ENCODE data around the gene MTPN. TPM values are rescaled to one million over a fixed set of nuclear protein-coding genes. Genes with fewer than 3 reads are reported as not detected.

The MTPN gene
- total RNA-seq, 1 experiment from 2014 or later: 98.2 TPM

DNA sequence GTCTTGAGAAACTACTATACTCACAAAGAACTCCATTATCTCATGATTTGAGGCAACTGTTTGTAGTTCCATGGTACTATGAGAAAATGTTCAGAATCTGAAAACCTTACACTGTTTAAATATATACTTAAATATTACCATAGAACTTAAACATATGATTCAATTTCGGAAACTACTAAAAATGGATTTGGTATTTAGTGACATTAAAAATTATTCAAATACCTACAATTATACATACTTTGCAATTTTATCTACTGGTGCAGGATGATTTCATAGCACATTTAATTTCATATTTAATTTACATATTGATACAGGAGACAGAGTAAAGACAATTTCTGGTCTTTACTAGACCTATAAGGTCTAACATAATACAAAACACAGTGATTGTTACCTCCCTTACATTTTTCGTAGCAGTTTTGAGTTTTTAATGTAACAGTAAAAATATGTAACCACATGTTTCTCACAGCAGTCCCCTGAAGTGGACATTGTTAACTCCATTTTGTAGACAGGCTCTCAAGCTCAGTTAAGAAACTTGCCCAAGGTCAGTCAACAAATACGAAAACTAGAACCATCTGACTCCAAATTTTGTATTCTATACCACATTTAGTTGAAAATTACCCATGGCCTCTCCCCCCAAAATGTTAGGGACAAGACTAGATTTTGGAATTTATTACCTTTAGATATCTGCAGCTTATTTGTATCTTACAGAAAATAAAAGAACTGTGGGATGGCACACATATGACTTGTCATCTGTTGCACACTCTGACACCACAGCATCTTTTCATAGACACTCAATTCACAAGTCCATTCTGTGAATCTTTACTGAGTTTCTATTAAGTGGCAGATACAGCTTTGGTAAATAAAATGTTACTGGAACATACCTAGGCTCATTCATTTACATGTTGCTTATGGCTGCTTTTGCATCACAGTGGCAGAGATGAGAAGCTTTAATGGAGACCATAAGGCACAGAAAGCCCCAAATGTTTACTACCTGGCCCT, 36.8 kb downstream of the MTPN start:
- H3T11ph ChIP-seq (ENCODE audit: low read length): no peak overlapping the region
- no CpG with 5 or more reads among the region's 3 CpGs for WGBS (ENCODE audit: extremely low coverage, insufficient read length, low lambda C conversion rate)

More for the DNA sequence above, 36.8 kb downstream of the MTPN start:
- Mint-ChIP-seq H3K9me3 (no peaks in the 10 kb centered on the region), H3K27ac (no peak overlapping the region), H3K4me1 (peaks cover 22% of the 10 kb centered on the region in 2 experiments), H3K4me3 (no peak overlapping the region), H3K36me3 (ENCODE audit: insufficient read depth in 1 of 3, low read depth in 3 of 3) (no peaks in the 10 kb centered on the region), H3K27me3 (ENCODE audit: low read depth) (no peaks in the 10 kb centered on the region)
- DNase-seq: no peak
- Histone ChIP-seq H4K91ac (ENCODE audit: insufficient read length, low read depth, low read length) (no peak overlapping the region), H3K9me3 (ENCODE audit: control insufficient read depth, low read depth, low read length) (no peaks in the 10 kb centered on the region), H2BK12ac (ENCODE audit: insufficient read length, low read depth, low read length) (no peak overlapping the region), H3K9ac (ENCODE audit: extremely low read depth, insufficient read length, low read length) (no peak overlapping the region), H3K4ac (ENCODE audit: low read depth, low read length) (no peak overlapping the region), H3K27ac (ENCODE audit: insufficient read length, low read depth, low read length) (no peak overlapping the region), H2BK15ac (ENCODE audit: low read depth, low read length) (no peak overlapping the region), H3K79me2 (ENCODE audit: insufficient read depth, low read length) (peaks cover 2% of the 10 kb centered on the region; the same call in 1 of the 2 replicates), H3K14ac (ENCODE audit: insufficient read depth, low read length) (no peak overlapping the region), H3K23ac (ENCODE audit: insufficient read length, low read depth, low read length) (no peak overlapping the region), H3K79me1 (ENCODE audit: insufficient read depth, low read depth, low read length, poor library complexity, severe bottlenecking) (peaks cover 3% of the 10 kb centered on the region), H2BK20ac (ENCODE audit: low read depth, low read length, poor library complexity, severe bottlenecking) (no peak overlapping the region), H2AK5ac (ENCODE audit: insufficient read length, low read length) (no peak overlapping the region), H3K23me2 (ENCODE audit: insufficient read length, low read depth, low read length, poor library complexity, severe bottlenecking) (no peaks in the 10 kb centered on the region), H3K18ac (ENCODE audit: insufficient read length, low read depth, low read length) (no peak overlapping the region), H3K56ac (ENCODE audit: insufficient read length, low read depth, low read length) (no peak overlapping the region), H3K4me1 (ENCODE audit: insufficient read depth, low read length) (no peaks in the 10 kb centered on the region; the same call in 1 of the 2 replicates), H3K4me2 (ENCODE audit: insufficient read depth, insufficient read length, low read length) (no peak overlapping the region), H3K27me3 (ENCODE audit: insufficient read depth, low read length) (no peaks in the 10 kb centered on the region), H4K8ac (replicated peaks; ENCODE audit: insufficient read length, low read depth, low read length) (no peak overlapping the region), H2BK5ac (ENCODE audit: insufficient read length, low read length) (no peak overlapping the region), H2AFZ (ENCODE audit: low read length) (no peak overlapping the region), H4K20me1 (ENCODE audit: control insufficient read depth, insufficient read depth, insufficient read length) (no peaks in the 10 kb centered on the region), H4K5ac (ENCODE audit: insufficient read length, low read depth, low read length) (no peak overlapping the region), H2BK120ac (ENCODE audit: low read depth, low read length, poor library complexity, severe bottlenecking) (no peak overlapping the region)
- TF ChIP-seq, protein P1, sequence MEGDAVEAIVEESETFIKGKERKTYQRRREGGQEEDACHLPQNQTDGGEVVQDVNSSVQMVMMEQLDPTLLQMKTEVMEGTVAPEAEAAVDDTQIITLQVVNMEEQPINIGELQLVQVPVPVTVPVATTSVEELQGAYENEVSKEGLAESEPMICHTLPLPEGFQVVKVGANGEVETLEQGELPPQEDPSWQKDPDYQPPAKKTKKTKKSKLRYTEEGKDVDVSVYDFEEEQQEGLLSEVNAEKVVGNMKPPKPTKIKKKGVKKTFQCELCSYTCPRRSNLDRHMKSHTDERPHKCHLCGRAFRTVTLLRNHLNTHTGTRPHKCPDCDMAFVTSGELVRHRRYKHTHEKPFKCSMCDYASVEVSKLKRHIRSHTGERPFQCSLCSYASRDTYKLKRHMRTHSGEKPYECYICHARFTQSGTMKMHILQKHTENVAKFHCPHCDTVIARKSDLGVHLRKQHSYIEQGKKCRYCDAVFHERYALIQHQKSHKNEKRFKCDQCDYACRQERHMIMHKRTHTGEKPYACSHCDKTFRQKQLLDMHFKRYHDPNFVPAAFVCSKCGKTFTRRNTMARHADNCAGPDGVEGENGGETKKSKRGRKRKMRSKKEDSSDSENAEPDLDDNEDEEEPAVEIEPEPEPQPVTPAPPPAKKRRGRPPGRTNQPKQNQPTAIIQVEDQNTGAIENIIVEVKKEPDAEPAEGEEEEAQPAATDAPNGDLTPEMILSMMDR (conservative IDR thresholded peaks at IDR 0.05): no peak

Measured in H9 (cell line).